Mesenchymal stem cell (in vitro differentiated cells and primary cell): ENCODE measurements around the gene ZBED2.

Experiments
- DNase-seq: peaks from one replicate; pipeline ENCODE4 v3.0.0-alpha.2; 2013
- H2AFZ ChIP-seq: one replicate; pipeline ENCODE4 v1.6.1; 2013; ENCODE audit warnings: low read depth, mild to moderate bottlenecking, control low read depth, inconsistent platforms, low read length, moderate library complexity
- H2AK5ac ChIP-seq: 2 replicates; pipeline ENCODE4 v1.6.1; 2013; ENCODE audit warnings: low read length, moderate library complexity, mild to moderate bottlenecking, inconsistent platforms; ENCODE audit not compliant: severe bottlenecking
- H2BK120ac ChIP-seq: one replicate; pipeline ENCODE4 v1.6.1; 2013; ENCODE audit warnings: low read depth, mild to moderate bottlenecking, inconsistent platforms, low read length, moderate library complexity
- H2BK12ac ChIP-seq, 2 experiments: one replicate each; pipeline ENCODE4 v1.6.1; 2013; ENCODE audit warnings: inconsistent platforms in 2 of 2, low read length in 2 of 2, mild to moderate bottlenecking in 2 of 2, moderate library complexity in 2 of 2, control low read depth in 1 of 2
- H2BK15ac ChIP-seq: one replicate; pipeline ENCODE4 v1.6.1; 2013; ENCODE audit warnings: mild to moderate bottlenecking, low read depth, inconsistent platforms; ENCODE audit not compliant: poor library complexity, severe bottlenecking
- H2BK5ac ChIP-seq: 2 replicates; pipeline ENCODE4 v1.6.1; 2013; ENCODE audit warnings: low read depth, mild to moderate bottlenecking, low read length, control low read depth, inconsistent platforms; ENCODE audit not compliant: poor library complexity, severe bottlenecking
- H3K14ac ChIP-seq, 2 experiments: one replicate each; pipeline ENCODE4 v1.6.1; 2013; ENCODE audit warnings: inconsistent platforms in 2 of 2, low read length in 2 of 2, control low read depth in 1 of 2, mild to moderate bottlenecking in 1 of 2, moderate library complexity in 1 of 2
- H3K18ac ChIP-seq, 2 experiments: one replicate each; pipeline ENCODE4 v1.6.1; 2013; ENCODE audit warnings: inconsistent platforms in 2 of 2, low read length in 2 of 2, control low read depth in 1 of 2, low read depth in 1 of 2, mild to moderate bottlenecking in 1 of 2
- H3K23ac ChIP-seq, 2 experiments: one replicate each; pipeline ENCODE4 v1.6.1; 2013; ENCODE audit warnings: inconsistent platforms in 2 of 2, low read length in 2 of 2, mild to moderate bottlenecking in 2 of 2, moderate library complexity in 2 of 2, control low read depth in 1 of 2
- H3K27ac ChIP-seq: 2 replicates; pipeline ENCODE4 v1.5.1; 2013; ENCODE audit warnings: mild to moderate bottlenecking, moderate library complexity, low read length, control low read depth, inconsistent platforms; ENCODE audit not compliant: poor library complexity, severe bottlenecking
- H3K27me3 ChIP-seq, 2 experiments: 2 replicates each; pipeline versions ENCODE4 v1.6.1 to v1.7.0; 2013; ENCODE audit warnings: low read length in 2 of 2, mild to moderate bottlenecking in 2 of 2, moderate library complexity in 2 of 2, control low read depth in 1 of 2, inconsistent platforms in 1 of 2; ENCODE audit not compliant: control insufficient read depth in 1 of 2, insufficient read depth in 1 of 2
- H3K36me3 ChIP-seq, 2 experiments: 2 replicates each; pipeline versions ENCODE4 v1.6.1 to v1.7.0; 2013; ENCODE audit warnings: low read length in 2 of 2, control low read depth in 1 of 2, inconsistent platforms in 1 of 2, low read depth in 1 of 2, mild to moderate bottlenecking in 1 of 2; ENCODE audit not compliant: insufficient read depth in 2 of 2, control insufficient read depth in 1 of 2
- H3K4ac ChIP-seq, 2 experiments: one replicate each; pipeline ENCODE4 v1.6.1; 2013; ENCODE audit warnings: inconsistent platforms in 2 of 2, low read length in 2 of 2, mild to moderate bottlenecking in 2 of 2, moderate library complexity in 2 of 2, control low read depth in 1 of 2, low read depth in 1 of 2
- H3K4me1 ChIP-seq: 2 replicates; pipeline ENCODE4 v1.6.1; 2013; ENCODE audit warnings: low read depth, low read length, control low read depth; ENCODE audit not compliant: control insufficient read depth, insufficient read depth
- H3K4me2 ChIP-seq: 2 replicates; pipeline ENCODE4 v1.6.1; 2013; ENCODE audit warnings: low read length, mild to moderate bottlenecking, inconsistent platforms; ENCODE audit not compliant: poor library complexity, severe bottlenecking
- H3K4me3 ChIP-seq, 2 experiments: 2 replicates each; pipeline versions ENCODE4 v1.5.1 to v1.7.0; 2013; ENCODE audit warnings: low read length in 2 of 2, mild to moderate bottlenecking in 2 of 2, control low read depth in 1 of 2, low read depth in 1 of 2; ENCODE audit not compliant: insufficient read depth in 1 of 2
- H3K79me1 ChIP-seq: replicated peaks from 2 replicates; pipeline ENCODE4 v1.6.1; 2013; ENCODE audit warnings: mild to moderate bottlenecking, control low read depth, low read length, inconsistent platforms; ENCODE audit not compliant: poor library complexity, severe bottlenecking
- H3K9ac ChIP-seq: 2 replicates; pipeline ENCODE4 v1.7.0; 2013; ENCODE audit warnings: mild to moderate bottlenecking, low read length, moderate library complexity
- H3K9me3 ChIP-seq: 2 replicates; pipeline ENCODE4 v1.7.0; 2013; ENCODE audit warnings: mild to moderate bottlenecking, low read length; ENCODE audit not compliant: control insufficient read depth
- H4K8ac ChIP-seq: one replicate; pipeline ENCODE4 v1.6.1; 2013; ENCODE audit warnings: inconsistent platforms, mild to moderate bottlenecking, low read length, moderate library complexity
- H4K91ac ChIP-seq: one replicate; pipeline ENCODE4 v1.6.1; 2013; ENCODE audit warnings: mild to moderate bottlenecking, low read length, inconsistent platforms
- WGBS: methylation state at CpG from one replicate; pipeline ENCODE4 v1.1.7; 2013; ENCODE audit warnings: mixed read lengths; 5-methylcytosine and 5-hydroxymethylcytosine counted together

ZBED2 gene

GRCh38 chr3:111601810-111602209 lies 6.7 kb upstream of the ZBED2 start:
- Histone ChIP-seq H2BK15ac (no peak overlapping the region), H4K91ac (no peak overlapping the region), H3K18ac (no peak overlapping the region), H2BK12ac (no peak overlapping the region), H3K79me1 (no peaks in the 10 kb centered on the region), H3K4me3 (no peak overlapping the region), H3K4ac (no peak overlapping the region), H2AK5ac (no peak overlapping the region), H3K27ac (no peak overlapping the region), H3K36me3 (no peaks in the 10 kb centered on the region), H3K9me3 (no peaks in the 10 kb centered on the region), H3K23ac (no peak overlapping the region), H2BK5ac (no peak overlapping the region), H4K8ac (no peak overlapping the region), H3K4me2 (peak overlapping the region; percentile 21), H2AFZ (no peak overlapping the region), H3K14ac (no peak overlapping the region), H2BK120ac (no peak overlapping the region), H3K4me1 (peaks cover 1% of the 10 kb centered on the region), H3K9ac (no peak overlapping the region), H3K27me3 (no peaks in the 10 kb centered on the region)
- DNase-seq = no peak
- 100% methylated on average over 1 of the region's 4 CpGs for WGBS

DNA sequence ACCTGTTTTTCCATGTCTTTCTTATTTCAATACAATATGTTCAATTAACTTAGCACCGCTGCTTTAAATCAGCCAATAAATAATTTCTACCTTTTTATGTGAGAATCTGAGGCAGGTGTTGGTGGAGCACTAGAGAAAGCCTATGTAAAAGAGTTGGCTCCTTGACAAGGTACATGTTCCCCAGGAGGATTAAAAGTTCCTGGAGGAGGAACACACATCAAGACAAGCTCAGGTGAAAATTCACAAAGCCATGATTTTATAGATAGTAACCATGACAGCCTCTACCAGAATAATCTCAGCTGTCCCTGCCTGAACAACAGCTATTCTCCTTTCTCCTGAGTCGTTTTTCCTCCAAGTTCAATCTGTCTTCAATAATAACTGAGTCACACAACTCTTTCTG lies 3.4 kb upstream of the ZBED2 start:
- H3K36me3 ChIP-seq = no peaks in the 10 kb centered on the region
- H3K18ac ChIP-seq = no peak overlapping the region
- H3K27ac ChIP-seq = no peak overlapping the region
- no peak overlapping the region for H3K23ac ChIP-seq
- H4K91ac ChIP-seq = no peak overlapping the region
- H2AFZ ChIP-seq = no peak overlapping the region
- no peak overlapping the region for H4K8ac ChIP-seq
- no peak overlapping the region for H2BK120ac ChIP-seq
- no peaks in the 10 kb centered on the region for H3K27me3 ChIP-seq
- no peak overlapping the region for H3K14ac ChIP-seq
- no peak overlapping the region for H2BK5ac ChIP-seq
- no peak overlapping the region for H3K9ac ChIP-seq
- H3K4ac ChIP-seq = no peak overlapping the region
- no peaks in the 10 kb centered on the region for H3K9me3 ChIP-seq
- H2BK12ac ChIP-seq = no peak overlapping the region
- no peak overlapping the region for H3K4me2 ChIP-seq
- DNase-seq = no peak
- H3K4me1 ChIP-seq = peaks cover 14% of the 10 kb centered on the region
- no peaks in the 10 kb centered on the region for H3K79me1 ChIP-seq
- H2BK15ac ChIP-seq = no peak overlapping the region
- H2AK5ac ChIP-seq = no peak overlapping the region
- H3K4me3 ChIP-seq = no peak overlapping the region
- no CpG with 5 or more reads among the region's 2 CpGs for WGBS

DNA sequence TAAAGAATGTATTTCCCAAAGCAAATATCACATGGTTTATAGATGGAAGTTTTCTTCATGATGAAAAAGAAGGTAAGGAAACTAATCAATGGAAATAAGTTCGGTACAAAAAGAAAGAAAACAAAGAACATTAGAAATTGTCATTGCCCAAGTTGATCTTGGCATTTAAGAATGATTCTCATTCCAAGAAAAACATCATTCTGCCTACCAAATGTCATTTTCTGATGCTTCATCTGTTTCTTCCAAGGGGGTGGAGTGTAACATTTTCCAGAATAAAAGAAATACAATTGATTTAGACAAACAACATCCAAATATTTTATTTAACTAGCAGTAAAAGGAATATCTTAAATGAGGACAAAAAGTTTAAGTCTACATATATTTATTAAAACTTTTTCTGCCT lies 3.0 kb upstream of the ZBED2 start:
- Histone ChIP-seq H3K4me2 (no peak overlapping the region), H3K9me3 (no peaks in the 10 kb centered on the region), H3K23ac (no peak overlapping the region), H2BK5ac (no peak overlapping the region), H3K9ac (no peak overlapping the region), H2AK5ac (no peak overlapping the region), H3K4ac (no peak overlapping the region), H2BK120ac (no peak overlapping the region), H4K8ac (no peak overlapping the region), H4K91ac (no peak overlapping the region), H3K14ac (no peak overlapping the region), H2BK12ac (no peak overlapping the region), H3K36me3 (no peaks in the 10 kb centered on the region), H2BK15ac (no peak overlapping the region), H3K18ac (no peak overlapping the region), H3K27me3 (no peaks in the 10 kb centered on the region), H3K79me1 (no peaks in the 10 kb centered on the region), H3K27ac (no peak overlapping the region), H3K4me3 (no peak overlapping the region), H3K4me1 (peaks cover 16% of the 10 kb centered on the region), H2AFZ (no peak overlapping the region)
- no CpG with 5 or more reads among the region's 1 CpG for WGBS
- no peak for DNase-seq

DNA sequence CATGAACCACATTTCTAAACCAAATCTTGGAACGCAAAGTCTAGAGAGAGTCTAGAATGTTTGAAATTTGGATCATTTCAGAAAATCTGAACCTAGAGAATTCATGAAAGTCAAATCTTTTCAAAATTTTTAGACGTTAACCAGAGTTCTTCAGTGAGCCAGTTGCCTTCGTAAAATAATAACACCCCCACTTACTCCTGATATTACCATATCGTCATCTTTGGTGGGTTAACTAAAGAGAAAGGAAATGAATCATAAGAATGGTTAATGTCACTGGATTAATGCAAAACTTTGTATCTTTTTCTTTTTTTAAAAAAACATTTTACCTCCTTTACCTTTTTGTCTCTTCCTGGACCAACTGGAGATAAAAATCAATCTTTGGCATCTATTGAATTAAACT lies 1.2 kb upstream of the ZBED2 start:
- no peak overlapping the region for H3K14ac ChIP-seq
- H3K23ac ChIP-seq = no peak overlapping the region
- H2BK120ac ChIP-seq = no peak overlapping the region
- no peaks in the 10 kb centered on the region for H3K9me3 ChIP-seq
- no peak overlapping the region for H2AK5ac ChIP-seq
- H3K27ac ChIP-seq = no peak overlapping the region
- no peak overlapping the region for H3K4me3 ChIP-seq
- no peak overlapping the region for H2AFZ ChIP-seq
- H4K91ac ChIP-seq = no peak overlapping the region
- H2BK12ac ChIP-seq = no peak overlapping the region
- H3K18ac ChIP-seq = no peak overlapping the region
- no peak overlapping the region for H3K4ac ChIP-seq
- H3K27me3 ChIP-seq = no peaks in the 10 kb centered on the region
- no peaks in the 10 kb centered on the region for H3K79me1 ChIP-seq
- WGBS = no CpG with 5 or more reads among the region's 4 CpGs
- H3K9ac ChIP-seq = no peak overlapping the region
- H3K36me3 ChIP-seq = no peaks in the 10 kb centered on the region
- DNase-seq = no peak
- H4K8ac ChIP-seq = no peak overlapping the region
- H2BK15ac ChIP-seq = no peak overlapping the region
- H3K4me2 ChIP-seq = no peak overlapping the region
- peaks cover 21% of the 10 kb centered on the region for H3K4me1 ChIP-seq
- H2BK5ac ChIP-seq = no peak overlapping the region
